ACHN (cell line): ENCODE measurements around the gene TNF.

Experiments used
- DNase-seq: peaks from one replicate; pipeline ENCODE4 v3.0.0-alpha.2; 2015
- in situ Hi-C: cut with HindIII; loops from 2 replicates; pipeline ENCODE4 v1.10.0; 2017; ENCODE audit warnings: low sequenced_read_pairs, low pct_ligation_motif_present, low pct_unique_long_range_greater_than_20kb

TNF gene

DNA sequence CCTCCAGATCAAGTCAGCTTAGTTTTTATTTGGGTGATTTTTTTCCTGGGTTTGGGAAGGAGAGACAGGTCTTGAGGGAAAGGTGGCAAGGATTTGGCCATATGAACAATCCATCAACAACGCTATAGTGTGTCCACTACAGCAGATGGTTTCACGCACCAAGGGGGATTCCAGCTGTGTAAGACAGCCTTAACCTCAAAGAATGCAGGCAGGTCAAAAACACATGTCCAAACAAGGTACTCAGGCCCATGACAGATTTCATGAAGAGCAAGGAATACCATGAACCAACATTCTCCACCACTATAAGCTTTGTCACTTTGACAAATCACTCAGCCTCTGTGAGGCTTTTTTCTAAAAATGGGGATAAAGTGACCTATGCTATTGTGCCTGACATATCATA, 41.6 kb downstream of the TNF start:
- in situ Hi-C loops = no loop called here
- DNase-seq = no peak

DNA sequence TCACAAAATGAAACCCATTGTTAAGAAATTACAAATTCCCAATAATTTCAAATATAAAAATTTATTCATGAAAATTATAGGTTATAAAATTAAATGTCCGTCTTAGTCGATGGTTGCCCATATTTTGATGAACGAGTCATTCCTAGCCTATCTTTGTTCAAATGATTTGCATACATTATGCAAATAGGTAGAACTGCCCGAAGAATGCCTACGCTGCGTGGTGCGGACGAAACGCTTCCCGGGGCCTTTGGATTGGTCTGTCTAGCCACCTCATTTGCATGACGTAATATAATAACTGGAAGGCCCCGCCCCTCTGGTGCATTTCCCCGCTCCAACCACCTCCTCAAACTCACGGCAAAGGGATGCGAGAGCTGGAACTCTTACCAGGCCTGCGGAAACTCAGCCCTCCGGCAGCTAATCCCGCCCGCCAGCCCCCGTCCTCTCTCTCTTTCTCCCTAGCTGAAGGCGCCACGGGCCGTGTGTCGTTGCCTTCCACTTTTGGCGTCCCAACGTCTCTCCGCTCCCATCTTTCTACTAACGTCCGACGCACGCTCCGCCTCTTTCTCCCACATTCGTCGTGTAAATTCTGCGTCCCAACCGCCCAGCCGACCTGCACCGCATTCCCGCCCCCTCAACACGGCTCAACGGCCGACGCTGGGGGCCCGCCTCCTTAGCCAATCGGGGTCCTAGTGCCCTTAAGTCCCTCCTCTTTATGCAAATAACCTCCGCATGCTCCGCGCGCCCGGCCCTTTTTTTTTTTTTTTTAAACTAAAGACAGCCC, 44.6 kb downstream of the TNF start:
- in situ Hi-C loops = no loop called here

DNA sequence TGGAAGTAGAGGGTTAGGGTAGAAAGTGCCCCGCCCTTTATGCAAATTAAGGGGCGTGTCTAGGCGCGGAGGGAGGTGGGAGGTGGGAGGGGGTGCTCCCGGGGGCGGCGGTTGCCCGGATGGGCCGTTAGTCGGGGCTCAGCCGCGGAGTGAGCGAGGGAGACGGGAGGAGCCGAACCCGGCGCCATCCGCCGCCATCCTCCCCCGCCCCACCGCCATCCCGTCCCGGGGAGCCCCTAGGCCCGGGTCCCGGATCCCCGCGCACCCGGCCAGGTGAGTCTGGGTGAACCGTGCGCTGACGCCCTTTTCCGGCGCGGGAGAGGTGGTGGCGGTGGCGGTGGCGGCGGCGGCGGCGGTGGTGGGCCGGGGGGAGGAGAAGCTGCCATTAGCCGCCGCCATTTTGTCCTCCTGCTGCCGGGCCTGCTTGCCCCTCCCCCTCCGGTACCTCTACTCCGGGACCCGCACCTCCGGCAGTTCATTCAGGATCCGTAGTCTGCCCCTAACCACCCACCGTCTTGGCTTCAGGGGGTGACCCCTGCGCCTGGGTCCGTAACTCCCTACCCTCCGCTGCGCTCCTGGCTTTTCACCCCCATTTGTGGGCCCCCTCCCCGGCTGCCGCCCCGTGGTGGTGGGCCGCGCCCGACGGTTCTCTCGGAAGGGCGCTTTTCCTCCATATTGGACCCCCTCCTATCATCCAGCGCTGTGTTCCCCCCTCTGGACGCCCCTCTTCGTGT, 45.4 kb downstream of the TNF start, which contains the start of gene PRRC2A:
Gene PRRC2A, plus strand, starts transcription at position 130 of the 734 bp plus-strand sequence. CDS start 2,075 bp downstream, outside the sequence.
- in situ Hi-C loops = no loop called here
- DNase-seq = peak; percentile 62

More for the DNA sequence above, 44.6 kb downstream of the TNF start:
- peak; percentile 97 for DNase-seq

DNA sequence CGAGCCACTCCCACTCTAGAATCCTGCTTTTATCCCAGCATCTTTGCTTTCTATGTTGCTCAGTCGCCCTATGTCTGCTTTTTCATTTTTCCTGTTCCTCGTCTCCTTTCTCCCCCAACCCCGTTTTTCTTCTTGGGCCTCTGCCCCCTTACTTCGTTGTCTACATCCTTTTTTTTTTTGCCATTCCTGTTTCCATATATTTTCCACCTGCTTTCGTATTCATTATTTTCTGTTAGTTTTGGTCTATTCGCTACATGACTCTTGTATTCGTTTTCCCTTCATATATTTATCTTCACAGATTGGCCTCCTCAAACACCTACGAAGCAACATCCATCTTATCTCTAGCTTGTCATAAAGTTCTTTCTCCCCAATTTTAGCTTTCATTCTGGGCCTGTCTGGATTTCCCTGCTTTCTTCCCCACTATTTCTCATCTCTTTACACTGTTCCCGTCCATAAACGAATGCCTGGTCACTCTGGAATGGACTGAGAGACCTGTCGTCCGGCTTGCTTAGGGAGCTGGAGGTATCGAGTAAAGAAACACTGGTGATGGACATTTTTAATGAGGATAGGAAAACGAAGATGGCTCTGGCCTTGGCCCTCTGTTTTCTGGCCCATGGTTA, 46.1 kb downstream of the TNF start:
- DNase-seq = no peak
- in situ Hi-C loops = no loop called here

DNA sequence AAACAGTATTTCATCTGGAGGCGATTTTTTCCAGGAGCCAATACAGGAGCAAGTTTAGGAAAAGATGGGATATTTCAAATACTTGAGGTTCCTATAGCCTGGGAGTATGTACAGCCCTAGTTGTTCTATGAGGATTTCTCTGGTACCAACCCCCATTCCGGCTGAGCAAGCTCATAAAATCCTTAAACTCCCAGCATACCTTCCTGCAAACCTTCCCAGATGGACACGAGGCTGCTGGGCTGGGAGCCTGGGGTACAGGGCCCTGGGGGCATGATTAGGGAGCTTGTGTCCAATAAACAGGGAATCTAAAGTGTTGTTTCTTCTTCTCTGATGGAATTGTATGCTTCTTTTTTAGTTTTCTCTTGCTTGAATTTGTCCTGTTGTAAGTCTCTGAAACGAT, 46.6 kb downstream of the TNF start:
- in situ Hi-C loops = no loop called here
- DNase-seq = no peak

DNA sequence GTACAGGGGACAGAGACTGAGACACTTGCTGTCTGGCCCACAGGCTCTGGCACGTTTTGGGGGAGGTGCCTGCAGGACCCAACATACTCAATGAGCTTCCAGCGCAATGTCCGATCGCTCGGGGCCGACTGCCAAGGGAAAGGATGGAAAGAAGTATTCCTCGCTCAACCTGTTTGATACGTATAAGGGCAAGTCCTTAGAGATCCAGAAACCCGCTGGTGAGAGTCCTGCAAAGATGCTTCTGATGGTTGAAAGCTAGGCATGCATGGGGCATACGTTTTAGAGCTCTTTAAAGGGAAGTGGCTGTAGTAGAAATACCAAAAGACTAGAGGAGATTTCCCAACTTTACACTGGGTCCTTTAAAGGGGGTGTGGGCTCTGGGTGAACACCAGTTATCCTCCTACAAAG, 47.3 kb downstream of the TNF start:
- DNase-seq = no peak
- in situ Hi-C loops = no loop called here

DNA sequence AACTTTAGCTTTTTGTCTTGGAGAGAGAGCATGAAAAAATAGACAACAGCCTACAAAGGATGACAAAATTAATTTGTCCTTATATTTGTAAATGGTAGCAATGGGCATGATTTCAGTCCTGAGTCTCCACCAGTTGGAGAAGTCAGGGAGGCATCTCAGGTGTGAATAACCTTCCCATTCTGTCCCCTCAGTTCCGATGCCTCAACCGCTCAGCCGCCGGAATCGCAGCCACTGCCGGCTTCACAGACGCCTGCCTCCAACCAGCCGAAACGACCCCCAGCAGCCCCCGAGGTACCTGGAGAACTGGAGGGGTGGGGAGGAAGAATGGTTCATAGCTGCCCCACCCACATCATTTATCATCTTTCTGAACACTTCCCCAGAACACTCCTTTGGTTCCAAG, 48.7 kb downstream of the TNF start:
- in situ Hi-C loops = no loop called here
- no peak for DNase-seq

DNA sequence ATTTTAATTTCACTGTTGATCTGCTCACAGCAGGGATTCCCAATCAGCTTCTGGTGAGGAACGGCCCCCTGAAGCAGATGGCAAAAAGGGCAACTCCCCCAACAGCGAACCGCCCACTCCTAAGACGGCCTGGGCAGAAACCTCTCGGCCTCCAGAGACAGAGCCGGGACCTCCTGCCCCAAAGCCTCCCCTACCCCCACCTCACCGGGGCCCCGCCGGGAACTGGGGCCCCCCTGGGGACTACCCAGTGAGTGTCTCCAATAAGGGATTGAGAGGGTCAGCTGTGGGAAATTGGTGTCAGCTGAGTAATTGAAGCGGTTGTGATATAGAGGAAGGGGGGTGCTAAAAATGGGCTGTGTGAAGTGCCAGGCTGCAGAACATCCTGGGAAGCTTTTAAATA, 51.6 kb downstream of the TNF start:
- in situ Hi-C loops = no loop called here
- no peak for DNase-seq

DNA sequence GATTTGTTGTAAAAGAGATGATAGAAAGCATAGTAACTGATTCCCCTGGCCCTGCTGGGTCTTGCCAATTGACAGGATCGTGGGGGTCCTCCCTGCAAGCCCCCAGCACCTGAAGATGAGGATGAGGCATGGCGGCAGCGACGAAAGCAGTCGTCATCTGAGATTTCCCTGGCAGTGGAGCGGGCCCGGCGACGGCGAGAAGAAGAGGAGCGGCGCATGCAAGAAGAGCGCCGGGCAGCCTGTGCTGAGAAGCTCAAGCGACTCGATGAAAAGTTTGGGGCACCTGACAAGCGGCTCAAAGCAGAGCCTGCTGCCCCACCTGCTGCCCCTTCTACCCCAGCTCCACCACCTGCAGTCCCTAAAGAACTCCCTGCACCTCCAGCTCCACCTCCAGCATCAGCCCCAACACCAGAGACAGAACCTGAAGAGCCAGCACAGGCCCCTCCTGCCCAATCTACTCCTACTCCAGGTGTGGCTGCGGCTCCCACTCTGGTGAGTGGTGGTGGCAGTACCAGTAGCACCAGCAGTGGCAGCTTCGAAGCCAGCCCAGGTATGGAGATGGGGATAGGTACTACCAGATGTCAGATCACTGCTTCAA, 52.4 kb downstream of the TNF start:
- in situ Hi-C loops = no loop called here
- no peak for DNase-seq
